Bone marrow (tissue), 2 donors: ENCODE measurements around the gene CELA2A.
"Not testable (repeated sequence)": the region's sequence is repeated elsewhere in the genome, so short reads cannot be mapped to it uniquely, and the experiment has no call there.

ENCODE experiments used
- DNase-seq, 2 donors: peaks; one replicate each; lab custom pipeline; 2025; lab: John Stamatoyannopoulos, UW

Gene CELA2A

GRCh38 chr1:15425521-15425920 is 31.0 kb upstream of the CELA2A start:
- DNase-seq = no peak

DNA sequence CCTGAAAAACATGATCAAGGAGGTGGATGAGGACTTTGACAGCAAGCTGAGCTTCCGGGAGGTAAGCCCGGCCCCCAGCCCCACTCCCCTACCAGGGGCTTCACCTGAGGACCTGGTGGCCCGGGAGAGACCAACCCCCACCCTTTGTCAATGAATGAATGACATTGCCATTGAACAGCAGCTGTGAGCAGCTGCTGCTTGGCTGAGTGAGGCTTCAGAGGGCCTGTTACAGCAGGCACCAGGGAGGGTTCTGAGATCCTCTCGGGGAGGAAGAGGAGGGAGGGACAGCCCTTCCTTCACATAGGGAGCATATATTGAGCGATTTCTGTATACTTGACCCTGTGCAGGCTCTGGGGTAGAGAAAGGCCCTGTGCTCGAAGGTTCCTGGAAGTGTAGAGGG is 30.6 kb upstream of the CELA2A start:
- DNase-seq = no peak

GRCh38 chr1:15426492-15427279 is 29.8 kb upstream of the CELA2A start:
- no peak for DNase-seq

DNA sequence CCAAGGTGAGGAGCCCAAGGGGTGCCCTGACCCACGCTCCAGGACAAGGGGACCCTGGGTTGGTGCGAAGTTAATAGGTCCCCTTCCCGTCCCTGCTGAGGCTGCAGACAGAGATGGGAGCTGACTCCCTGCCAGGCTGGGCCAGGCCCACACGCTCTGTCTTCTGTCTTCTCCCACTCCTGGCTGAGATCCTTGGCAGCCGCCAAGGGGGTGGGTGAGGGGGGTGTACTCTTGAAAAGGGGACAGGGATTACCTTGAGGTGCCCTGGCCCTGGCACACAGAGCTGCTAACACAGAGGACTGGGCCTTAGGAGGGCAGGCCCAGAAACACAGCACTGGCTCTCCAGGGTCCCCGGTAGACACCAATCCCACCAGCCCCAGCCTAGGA is 29.3 kb upstream of the CELA2A start:
- DNase-seq = no peak

DNA sequence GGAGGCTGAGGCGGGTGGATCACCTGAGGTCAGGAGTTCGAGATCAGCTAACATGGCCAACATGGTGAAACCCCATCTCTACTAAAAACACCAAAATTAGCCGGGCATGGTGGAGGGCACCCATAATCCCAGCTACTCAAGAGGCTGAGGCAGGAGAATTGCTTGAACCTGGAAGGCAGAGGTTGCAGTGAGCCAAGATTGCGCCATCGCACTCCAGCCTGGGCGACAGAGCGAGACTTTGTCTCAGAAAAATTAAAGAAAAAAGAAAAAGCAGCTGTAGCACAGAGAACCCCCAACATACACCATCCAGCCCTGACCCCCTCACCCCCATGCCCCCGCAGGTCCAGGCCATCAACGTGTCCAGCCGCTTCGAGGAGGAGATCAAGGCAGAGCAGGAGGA is 28.3 kb upstream of the CELA2A start:
- DNase-seq = not testable (repeated sequence)

DNA sequence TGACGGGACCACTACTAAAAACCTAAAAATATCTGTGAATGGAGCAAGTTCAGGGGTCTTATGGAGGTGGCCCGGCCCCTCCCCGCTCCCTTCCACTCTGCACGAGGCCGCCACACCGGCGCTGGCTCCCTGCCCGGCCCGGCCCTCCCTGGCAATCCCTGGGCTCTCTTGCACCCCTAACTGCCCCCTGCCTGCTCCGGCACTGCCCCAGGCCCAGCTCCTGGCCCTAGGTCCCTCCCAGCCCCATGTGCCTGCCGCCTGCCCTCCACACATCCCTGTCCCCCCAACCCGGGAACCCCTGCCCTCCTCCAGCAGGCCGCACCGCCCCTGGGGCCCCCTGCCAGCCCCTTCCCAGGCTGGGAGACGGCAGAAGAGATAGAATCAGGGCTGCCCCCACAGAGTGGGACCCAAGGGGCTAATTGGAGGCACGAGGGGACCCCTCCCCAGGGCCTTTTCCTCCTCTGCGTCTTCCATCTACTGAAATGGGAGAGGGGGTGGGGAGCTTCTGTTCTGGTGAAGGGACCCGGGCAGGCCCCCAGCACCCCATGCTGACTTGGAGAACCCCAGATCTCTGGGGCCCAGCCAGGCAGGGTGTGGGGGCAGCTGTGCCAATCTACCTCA is 27.6 kb upstream of the CELA2A start:
- no peak for DNase-seq

- DNase-seq = peak in 1 of 2 donors; percentile 31
Measured at GRCh38 chr1:15429701-15430149, 26.8 kb upstream of the CELA2A start.

- DNase-seq = peak; percentile 7 to 39
Measured at GRCh38 chr1:15430787-15431570, 25.6 kb upstream of the CELA2A start.

DNA sequence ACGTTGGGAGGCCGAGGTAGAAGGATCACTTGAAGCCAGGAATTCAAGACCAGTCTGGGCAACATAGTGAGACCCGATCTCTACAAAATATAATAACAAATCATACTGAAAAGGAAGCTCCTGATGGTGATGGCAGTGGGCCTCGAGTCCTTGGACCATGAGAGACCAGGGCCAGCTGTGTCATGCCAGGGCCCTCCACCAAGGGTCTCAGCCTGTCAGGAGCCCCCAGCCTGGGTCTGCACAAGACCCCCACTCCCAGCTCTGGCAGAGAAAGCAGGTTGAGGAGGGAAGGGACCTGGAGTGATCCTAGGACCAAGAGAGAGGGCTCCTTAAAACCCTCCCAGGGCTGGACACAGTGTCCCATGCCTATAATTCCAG is 25.0 kb upstream of the CELA2A start:
- no peak for DNase-seq

DNA sequence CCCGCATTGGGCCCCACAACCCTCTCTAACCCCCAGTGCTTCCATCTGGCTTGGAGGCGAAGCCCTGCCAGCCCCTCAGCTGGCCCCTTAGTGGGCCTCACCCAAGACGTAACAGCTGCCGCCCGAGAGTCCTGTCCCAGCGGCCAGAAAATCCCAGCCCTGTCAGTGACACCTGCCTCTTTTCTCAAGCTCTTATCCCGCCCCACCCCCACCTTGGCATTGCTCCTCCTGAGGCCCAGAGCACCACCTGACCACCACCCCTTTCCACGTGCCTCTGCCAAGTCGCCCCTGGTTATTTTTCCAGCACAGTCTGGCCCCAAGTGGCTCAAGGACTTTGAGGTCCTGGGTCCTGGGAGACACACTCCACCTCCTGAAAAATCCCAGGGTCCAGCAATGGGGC is 24.2 kb upstream of the CELA2A start:
- no peak for DNase-seq

- no peak for DNase-seq
Measured at GRCh38 chr1:15433471-15433870, 23.1 kb upstream of the CELA2A start.

DNA sequence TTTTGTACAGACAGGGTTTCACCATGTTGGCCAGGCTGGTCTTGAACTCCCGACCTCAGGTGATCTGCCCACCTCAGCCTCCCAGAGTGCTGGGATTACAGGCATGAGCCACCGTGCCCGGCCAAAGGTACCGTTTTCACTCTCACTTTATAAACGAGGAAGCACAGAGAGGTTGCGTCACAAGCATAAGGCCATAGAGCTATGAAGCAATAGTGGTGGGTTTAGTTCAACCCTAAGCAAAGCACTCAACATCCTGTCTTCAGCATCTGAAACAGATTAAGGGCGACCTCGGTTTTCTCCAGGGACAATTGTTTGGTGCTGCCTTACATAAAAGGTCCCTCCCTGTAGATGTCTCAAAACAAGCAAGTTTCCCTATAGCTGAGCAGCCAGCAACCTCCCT is 21.8 kb upstream of the CELA2A start:
- not testable (repeated sequence) for DNase-seq

GRCh38 chr1:15435239-15436077 is 21.1 kb upstream of the CELA2A start:
- no peak for DNase-seq

- DNase-seq = no peak
Measured at GRCh38 chr1:15436881-15437442, 19.6 kb upstream of the CELA2A start.

GRCh38 chr1:15439325-15439724 is 17.2 kb upstream of the CELA2A start:
- DNase-seq = no peak

DNA sequence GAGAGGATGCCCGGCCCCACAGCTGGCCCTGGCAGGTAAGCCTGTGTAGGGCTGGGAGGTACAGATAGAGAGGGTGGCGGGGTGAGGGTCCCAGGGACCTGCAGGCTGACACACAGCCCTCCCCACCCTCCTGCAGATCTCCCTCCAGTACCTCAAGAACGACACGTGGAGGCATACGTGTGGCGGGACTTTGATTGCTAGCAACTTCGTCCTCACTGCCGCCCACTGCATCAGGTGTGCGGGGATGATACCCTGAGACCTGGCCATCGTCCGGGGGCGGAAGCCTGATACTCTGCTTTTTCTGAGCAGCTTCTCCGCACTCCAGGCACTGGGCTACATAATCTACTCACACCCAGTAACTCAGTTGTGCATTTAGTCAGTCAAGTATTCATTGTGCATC is 16.2 kb upstream of the CELA2A start:
- DNase-seq = no peak

DNA sequence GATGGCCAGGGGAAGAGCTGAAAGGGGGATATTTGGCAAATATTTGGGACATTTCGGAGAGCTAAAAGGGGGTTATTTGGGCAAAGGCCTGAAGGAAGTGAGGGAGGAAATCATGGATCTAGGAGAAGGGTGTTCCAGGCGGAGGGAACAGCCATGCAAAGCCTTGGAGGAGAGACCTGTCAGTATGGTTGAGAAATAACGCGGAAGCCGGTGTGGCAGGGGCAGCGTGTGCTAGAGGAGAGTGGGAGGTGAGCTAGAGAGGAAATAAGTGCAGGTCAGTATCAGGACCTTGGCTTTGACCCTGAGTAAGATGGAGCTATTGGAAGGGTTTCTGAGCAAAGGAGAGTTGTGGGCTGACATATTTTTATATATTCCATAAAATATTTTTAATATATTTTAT is 15.3 kb upstream of the CELA2A start:
- DNase-seq = no peak

DNA sequence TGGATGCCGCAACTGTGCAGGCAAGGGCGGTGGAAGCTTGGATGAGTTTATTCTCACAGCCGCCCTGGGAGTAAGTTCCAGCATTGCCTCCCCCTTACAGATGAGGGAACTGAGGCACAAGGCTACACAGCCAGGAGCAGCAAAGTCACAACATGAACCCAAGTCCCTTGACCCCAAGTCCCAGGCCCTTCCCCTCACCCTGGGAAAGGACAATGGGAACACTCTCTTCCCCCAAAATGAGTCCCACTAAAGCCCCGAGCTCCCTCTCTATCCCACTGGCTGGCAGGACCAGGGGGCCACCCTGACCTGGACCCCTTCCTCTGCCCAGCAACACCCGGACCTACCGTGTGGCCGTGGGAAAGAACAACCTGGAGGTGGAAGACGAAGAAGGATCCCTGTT is 14.4 kb upstream of the CELA2A start:
- no peak for DNase-seq

GRCh38 chr1:15442759-15443158 is 13.8 kb upstream of the CELA2A start:
- no peak for DNase-seq

DNA sequence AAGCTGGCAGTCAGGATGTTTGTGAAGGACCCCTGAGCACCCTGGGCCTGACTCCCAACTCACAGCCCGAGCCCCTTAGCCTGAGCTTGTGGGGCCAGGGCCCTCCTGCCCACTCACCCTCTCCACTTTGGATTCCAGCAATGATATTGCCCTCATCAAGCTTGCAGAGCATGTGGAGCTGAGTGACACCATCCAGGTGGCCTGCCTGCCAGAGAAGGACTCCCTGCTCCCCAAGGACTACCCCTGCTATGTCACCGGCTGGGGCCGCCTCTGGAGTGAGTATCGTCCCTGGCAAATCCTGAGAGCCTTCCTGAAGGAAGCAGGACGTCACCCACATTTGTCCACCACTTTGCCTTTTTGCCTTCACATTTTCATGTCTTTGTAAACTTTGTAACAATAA is 13.3 kb upstream of the CELA2A start:
- no peak for DNase-seq

DNA sequence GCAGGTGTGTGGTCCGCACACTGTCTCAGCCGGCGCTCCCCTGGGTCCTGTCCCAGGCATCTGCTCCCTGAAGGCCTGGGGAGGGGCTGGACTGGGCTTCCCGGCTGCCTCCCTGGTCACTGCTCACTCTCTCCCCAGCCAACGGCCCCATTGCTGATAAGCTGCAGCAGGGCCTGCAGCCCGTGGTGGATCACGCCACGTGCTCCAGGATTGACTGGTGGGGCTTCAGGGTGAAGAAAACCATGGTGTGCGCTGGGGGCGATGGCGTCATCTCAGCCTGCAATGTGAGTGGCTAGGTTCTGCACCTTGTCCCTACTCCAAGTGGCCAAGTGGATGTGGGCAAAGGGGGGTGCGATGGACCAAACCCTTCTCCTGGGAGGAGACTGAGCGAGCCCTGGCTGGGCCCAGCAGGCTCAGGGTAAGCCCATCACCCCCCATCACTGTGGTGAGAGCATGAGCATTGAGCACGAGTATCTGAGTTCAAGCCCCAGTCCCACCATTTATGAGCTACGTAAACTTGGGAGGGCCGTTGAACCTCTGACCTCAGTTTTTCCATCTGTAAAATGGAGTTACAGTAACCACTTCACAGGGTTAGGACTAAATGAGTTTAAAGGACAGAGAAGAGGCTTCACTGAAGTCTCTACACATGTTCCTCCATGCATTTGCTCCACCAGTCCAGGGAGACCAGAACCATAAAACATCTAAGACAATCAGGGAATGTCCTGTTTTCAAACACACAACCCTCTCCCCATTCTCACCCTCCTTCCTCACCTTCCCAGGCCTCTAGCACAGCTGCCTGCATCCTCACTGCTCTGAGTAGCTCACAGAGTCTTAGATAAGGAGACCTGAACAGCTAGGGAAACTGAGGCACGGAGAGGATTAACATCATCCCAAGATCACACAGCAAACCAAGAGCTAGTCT is 11.8 kb upstream of the CELA2A start:
- DNase-seq = no peak
